Mesodermal cell (in vitro differentiated cells): ENCODE measurements around the gene EGFLAM.

ENCODE experiments used
- H3K27ac ChIP-seq: 2 replicates; pipeline ENCODE4 v1.7.0; 2013; ENCODE audit warnings: mild to moderate bottlenecking, low read depth, low read length, moderate library complexity; ENCODE audit not compliant: severe bottlenecking
- H3K36me3 ChIP-seq: 2 replicates; pipeline ENCODE4 v1.7.1; 2013; ENCODE audit warnings: mild to moderate bottlenecking, low read length, moderate library complexity; ENCODE audit not compliant: control insufficient read depth, insufficient read depth
- H3K4me1 ChIP-seq: one replicate; pipeline ENCODE4 v1.7.1; 2013; ENCODE audit warnings: mild to moderate bottlenecking, low read length; ENCODE audit not compliant: insufficient read depth, control insufficient read depth, poor library complexity, severe bottlenecking
- H3K4me3 ChIP-seq: 2 replicates; pipeline ENCODE4 v1.7.0; 2013; ENCODE audit warnings: low read length, control low read depth, mild to moderate bottlenecking; ENCODE audit not compliant: insufficient read depth, poor library complexity, severe bottlenecking; ENCODE audit errors: extremely low read depth
- H3K9me3 ChIP-seq: 2 replicates; pipeline ENCODE4 v1.7.1; 2013; ENCODE audit warnings: mild to moderate bottlenecking, low read length, moderate library complexity; ENCODE audit not compliant: control insufficient read depth
- WGBS, 2 experiments: methylation state at CpG; one replicate each; pipeline ENCODE4 v1.1.5; 2013; ENCODE audit warnings: missing lambda C conversion rate in 2 of 2; ENCODE audit not compliant: insufficient coverage in 2 of 2; 5-methylcytosine and 5-hydroxymethylcytosine counted together

EGFLAM gene

DNA sequence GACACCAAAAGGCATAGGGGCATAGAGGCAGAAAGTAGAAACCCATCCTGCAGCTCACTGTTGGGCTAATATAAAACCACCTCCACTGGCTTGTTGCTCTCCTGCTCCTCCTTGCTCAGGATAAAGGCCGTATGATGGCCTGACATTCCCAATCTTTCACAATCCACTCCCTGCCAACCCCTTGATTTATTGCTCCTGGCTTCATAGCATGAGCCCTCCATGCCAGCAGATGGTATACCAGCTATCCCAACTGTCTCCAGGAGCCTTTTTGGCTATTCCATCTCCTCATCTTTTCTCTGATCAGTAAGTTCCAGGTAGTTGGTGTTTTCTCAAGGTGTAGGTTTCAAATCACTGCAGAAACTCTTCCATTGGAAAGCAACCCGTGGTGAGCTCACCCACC lies 128.8 kb downstream of the EGFLAM start:
- H3K36me3 ChIP-seq = no peaks in the 10 kb centered on the region
- H3K27ac ChIP-seq = no peak overlapping the region
- no peak overlapping the region for H3K4me3 ChIP-seq
- WGBS, 2 experiments = 88 to 96% methylated on average over 1 to 2 of the region's 2 CpGs
- H3K9me3 ChIP-seq = no peaks in the 10 kb centered on the region
- H3K4me1 ChIP-seq = no peaks in the 10 kb centered on the region

DNA sequence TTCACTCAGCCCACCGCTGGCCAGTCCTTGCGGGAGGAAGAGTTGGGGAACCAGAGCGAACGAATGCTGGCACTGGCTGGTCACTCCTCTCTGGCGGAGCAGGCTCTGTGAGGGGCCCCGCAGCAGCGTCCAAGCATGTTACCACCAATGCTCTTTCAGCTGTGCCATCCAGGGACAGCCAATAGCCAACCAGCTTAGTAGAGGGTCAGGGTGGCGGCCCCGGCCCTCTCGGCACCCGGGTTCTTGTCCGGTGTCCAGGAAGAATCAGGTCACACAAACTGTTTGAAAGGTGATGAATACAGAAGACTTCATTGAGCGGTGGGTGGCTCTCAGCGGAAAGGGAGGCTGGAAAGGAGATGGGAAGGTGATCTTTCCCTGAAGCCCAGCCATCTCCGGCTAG lies 135.3 kb downstream of the EGFLAM start:
- WGBS, 2 experiments = 95 to 99% methylated on average over 13 to 14 of the region's 15 CpGs

DNA sequence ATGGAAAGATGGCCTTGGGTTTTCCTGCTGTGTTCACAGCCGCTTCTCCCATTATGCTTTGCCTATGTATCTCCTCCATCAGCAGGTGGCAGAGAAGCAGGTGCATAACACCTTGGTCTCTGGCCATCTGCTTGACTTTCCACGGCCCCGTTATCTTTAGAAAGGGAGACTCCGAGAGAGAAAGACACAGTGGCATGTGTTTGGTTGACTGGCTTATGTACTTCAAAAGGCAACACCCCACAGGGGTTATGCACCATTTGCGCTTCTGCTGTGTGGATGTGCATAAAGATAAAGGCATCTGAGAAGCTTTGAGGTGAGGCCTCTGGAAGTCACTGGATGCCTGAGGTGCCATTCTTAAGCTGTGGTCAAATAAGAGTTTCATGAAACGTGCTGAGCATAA lies 138.4 kb downstream of the EGFLAM start:
- H3K27ac ChIP-seq = no peak overlapping the region
- H3K9me3 ChIP-seq = no peaks in the 10 kb centered on the region
- H3K4me3 ChIP-seq = no peak overlapping the region
- no peaks in the 10 kb centered on the region for H3K36me3 ChIP-seq
- WGBS, 2 experiments = 68 to 100% methylated on average over 2 to 4 of the region's 6 CpGs
- H3K4me1 ChIP-seq = no peaks in the 10 kb centered on the region

More for the DNA sequence above, 135.3 kb downstream of the EGFLAM start:
- Histone ChIP-seq H3K36me3 (no peaks in the 10 kb centered on the region), H3K4me3 (no peak overlapping the region), H3K9me3 (no peaks in the 10 kb centered on the region), H3K4me1 (no peaks in the 10 kb centered on the region), H3K27ac (no peak overlapping the region)

DNA sequence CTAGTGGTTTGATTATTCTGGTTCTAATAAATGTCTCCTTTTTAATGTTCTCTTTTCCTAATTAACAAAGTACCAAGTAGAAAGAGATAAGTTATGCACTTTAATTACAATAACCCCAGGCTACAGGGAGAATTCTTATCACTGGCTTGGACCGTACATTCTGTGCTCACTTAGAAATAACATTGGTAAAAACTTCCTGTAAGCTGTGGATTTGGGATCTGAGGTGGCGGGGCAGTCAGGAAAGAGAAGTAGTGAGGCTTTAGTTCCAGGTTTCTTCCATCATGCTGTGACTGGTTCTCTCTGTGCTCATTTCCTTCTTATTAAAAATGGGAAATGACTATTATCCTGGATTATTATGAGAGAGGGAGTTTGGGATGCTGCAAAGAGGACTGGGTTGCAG lies 142.0 kb downstream of the EGFLAM start:
- WGBS, 2 experiments = 100% methylated on average over 1 to 2 of the region's 2 CpGs
- no peak overlapping the region for H3K27ac ChIP-seq
- no peak overlapping the region for H3K4me3 ChIP-seq
- no peaks in the 10 kb centered on the region for H3K4me1 ChIP-seq
- no peaks in the 10 kb centered on the region for H3K9me3 ChIP-seq
- H3K36me3 ChIP-seq = no peaks in the 10 kb centered on the region

DNA sequence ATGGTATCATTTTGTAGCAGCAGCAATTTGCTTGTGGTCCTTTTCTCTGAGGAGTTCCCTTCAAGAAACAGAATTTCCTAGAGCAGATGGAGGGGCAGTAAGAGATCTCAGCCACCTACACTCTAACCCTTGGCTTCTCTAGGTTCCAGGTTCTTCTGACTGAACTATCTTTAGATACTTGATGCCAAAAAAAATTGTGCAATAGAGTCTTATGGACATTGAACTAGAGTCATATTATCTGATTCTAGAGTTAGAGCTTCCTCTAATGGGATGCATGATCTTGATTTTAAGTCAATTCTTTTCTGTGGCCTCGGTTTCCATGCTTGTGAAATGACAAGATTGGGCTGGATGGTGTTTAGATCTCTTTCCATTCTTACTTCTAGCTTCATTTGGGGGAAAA lies 142.8 kb downstream of the EGFLAM start:
- H3K4me1 ChIP-seq = no peaks in the 10 kb centered on the region
- H3K9me3 ChIP-seq = no peaks in the 10 kb centered on the region
- no peak overlapping the region for H3K27ac ChIP-seq
- no peaks in the 10 kb centered on the region for H3K36me3 ChIP-seq
- H3K4me3 ChIP-seq = no peak overlapping the region
- 0% methylated on average over 1 of the region's 1 CpG; no CpG with 5 or more reads in 1 of the 2 experiments for WGBS, 2 experiments

DNA sequence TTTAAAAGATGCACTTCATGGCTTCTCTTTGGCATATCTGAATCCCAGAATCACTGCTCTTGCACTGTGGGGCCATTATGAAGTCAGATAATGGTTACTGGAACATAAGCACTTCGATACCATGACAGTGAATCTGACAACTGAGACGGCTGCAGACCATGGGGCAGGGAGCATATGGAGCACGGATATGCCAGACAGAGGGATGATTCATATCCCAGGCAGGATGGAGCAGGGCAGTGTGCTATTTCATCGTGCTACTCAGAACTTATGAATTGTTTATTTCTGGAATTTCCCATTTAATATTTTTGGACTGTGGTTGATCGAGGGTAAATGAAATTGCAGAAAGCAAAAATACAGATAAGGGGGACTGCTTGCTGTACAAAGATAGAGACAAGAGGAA lies 145.0 kb downstream of the EGFLAM start:
- Histone ChIP-seq H3K4me3 (no peak overlapping the region), H3K27ac (no peak overlapping the region), H3K9me3 (no peaks in the 10 kb centered on the region), H3K4me1 (no peaks in the 10 kb centered on the region), H3K36me3 (no peaks in the 10 kb centered on the region)
- WGBS, 2 experiments = 90 to 93% methylated on average over 4 of the region's 5 CpGs

DNA sequence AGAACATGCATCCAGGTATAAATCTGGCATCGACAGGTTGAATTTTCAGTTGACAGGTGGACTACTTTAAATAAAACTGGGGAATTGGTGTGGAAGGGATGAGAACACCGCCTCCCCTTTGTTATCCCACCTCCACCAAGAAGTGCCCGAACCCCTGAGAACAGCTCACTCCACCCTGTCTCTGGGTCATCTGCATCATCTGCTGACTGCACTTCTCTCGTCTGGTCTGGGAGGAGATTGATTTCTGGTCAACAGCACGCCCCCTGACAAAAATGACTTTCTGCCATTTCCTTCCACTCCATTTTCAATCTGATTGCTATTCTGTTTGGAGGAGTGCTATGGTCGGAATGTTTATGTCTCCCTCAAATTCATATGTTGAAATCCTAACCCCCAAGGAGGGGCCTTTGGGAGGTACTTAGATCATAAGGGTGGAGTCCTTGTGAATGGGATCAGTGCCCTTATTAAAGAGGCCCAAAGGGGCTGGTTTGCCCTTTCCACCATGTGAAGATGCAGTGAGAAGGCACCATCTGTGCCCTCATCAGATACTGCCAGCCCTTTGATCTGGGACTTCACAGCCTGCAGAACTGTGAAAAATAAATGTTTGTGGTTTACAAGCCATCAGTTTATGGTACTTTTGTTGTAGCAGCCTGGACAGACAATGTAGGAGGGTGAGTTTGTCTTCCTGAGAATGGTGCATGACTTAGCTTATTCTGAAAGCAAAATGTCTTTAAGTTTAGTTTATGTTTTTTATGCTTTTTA lies 145.7 kb downstream of the EGFLAM start:
- H3K4me3 ChIP-seq = no peak overlapping the region
- no peak overlapping the region for H3K27ac ChIP-seq
- no peaks in the 10 kb centered on the region for H3K36me3 ChIP-seq
- no peaks in the 10 kb centered on the region for H3K9me3 ChIP-seq
- WGBS, 2 experiments = 83 to 100% methylated on average over 2 of the region's 6 CpGs
- H3K4me1 ChIP-seq = no peaks in the 10 kb centered on the region

DNA sequence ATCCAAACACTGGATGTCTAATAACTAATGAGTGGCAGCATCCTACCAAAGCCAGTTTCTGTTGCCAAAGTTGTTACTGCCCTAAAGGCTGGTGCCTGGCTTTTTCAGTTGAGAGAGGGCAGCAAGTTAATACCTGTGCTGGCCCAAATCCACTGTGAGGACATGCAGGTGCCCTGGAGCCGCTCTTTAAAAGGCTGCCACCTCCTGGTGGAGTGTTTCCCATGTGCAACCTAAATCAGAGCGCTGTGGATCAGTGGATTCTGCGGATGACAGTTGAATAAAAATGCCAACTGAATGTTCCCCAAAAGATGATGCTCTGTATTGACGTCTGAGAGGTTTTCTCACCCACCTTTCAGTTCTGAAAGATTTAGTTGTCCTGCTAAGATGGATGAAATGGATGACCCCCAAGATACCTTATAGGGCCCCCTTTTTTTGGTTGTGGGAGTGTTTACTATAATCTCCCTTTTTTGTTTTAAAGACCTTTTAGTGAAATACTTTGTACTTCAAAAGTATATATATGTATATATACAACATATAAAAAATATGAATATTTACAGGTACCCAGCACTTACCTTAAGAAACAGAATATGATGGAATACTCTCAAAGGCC lies 146.4 kb downstream of the EGFLAM start:
- WGBS, 2 experiments = 44 to 64% methylated on average over 3 to 4 of the region's 4 CpGs

DNA sequence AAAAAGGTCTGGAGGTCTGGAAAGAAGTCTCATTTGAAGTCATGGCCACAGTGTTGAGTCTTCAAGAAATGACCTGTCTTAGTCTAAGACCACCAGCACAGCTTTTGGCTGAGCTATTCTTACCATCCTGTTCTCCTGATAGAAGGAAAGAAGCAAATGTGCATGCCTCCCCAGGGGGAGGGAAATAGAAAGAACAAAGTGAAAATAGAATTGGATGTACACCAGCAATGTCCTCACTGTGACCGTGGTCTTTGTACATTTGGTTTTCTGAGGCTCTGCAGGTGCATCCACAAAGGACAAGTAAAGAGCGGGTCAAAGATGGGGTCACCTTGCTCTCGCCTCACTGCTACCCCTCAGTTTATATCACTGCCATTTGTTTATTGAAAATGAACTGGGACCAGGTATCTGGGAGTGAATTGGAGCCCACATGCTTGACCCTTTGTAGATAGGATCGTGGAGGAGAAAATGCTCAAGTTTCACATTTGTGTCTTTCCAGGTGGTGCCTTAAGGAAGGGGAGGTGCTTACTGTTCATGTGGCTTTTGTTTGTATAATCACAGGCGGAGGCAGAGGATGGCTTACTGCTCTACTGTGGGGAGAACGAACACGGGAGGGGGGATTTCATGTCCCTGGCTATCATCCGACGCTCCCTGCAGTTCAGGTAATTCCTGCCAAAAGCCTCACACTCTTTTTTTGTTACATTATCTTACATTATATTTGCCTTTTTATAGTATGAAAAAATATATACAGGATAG lies 150.3 kb downstream of the EGFLAM start:
- Histone ChIP-seq H3K36me3 (no peaks in the 10 kb centered on the region), H3K27ac (no peak overlapping the region), H3K4me3 (no peak overlapping the region), H3K4me1 (no peaks in the 10 kb centered on the region), H3K9me3 (no peaks in the 10 kb centered on the region)
- 76 to 100% methylated on average over 3 to 5 of the region's 9 CpGs for WGBS, 2 experiments

More for the DNA sequence above, 146.4 kb downstream of the EGFLAM start:
- Histone ChIP-seq H3K4me1 (no peaks in the 10 kb centered on the region), H3K27ac (no peak overlapping the region), H3K9me3 (no peaks in the 10 kb centered on the region), H3K36me3 (no peaks in the 10 kb centered on the region), H3K4me3 (no peak overlapping the region)

DNA sequence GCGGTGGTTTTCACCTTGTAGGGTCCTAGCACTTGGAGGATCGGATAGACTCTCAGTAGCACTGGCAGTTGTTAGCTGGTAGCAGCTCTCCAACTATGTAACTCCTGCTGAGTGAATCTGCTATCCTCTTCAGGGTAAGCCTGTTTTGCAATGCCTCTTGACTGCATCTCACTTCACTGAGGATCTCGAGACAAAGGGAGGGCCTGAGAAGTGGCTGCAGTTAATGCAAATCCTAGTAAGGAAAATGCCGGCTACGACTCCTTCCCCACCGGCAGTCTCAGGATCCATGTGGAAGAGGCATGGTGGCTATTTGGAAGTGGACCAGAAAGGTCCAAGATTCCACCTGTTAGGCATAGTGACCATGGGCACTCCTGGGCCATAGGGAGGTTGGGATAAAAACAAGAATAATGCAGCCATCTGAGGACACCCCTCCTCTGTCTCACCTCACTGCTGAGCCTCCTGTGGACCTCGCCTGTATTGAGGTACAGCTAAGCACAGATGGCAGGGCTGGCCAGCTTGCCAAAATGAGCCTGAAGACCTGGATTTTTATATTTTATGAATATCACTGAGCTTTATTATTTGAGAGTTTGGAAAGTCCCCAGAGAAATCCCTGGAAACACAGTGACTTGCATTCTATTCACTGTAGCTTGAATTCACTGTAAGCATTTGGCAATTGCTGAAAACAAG lies 152.1 kb downstream of the EGFLAM start:
- H3K27ac ChIP-seq = no peak overlapping the region
- no peaks in the 10 kb centered on the region for H3K9me3 ChIP-seq
- WGBS, 2 experiments = 76 to 82% methylated on average over 3 to 7 of the region's 7 CpGs
- H3K36me3 ChIP-seq = no peaks in the 10 kb centered on the region
- H3K4me3 ChIP-seq = no peak overlapping the region
- H3K4me1 ChIP-seq = no peaks in the 10 kb centered on the region
